Nephron (organoid): ENCODE results near the gene SLC4A2.

Experiments
- H3K27ac Mint-ChIP-seq, 3 experiments: 2 replicates each; pipeline ENCODE4 v1.8.0; 2020; ENCODE audit warnings: mixed read lengths in 3 of 3, mild to moderate bottlenecking in 2 of 3, moderate library complexity in 1 of 3
- H3K27me3 Mint-ChIP-seq: 2 replicates; pipeline ENCODE4 v1.8.0; 2021; ENCODE audit warnings: low read depth, mild to moderate bottlenecking, moderate library complexity, mixed read lengths
- H3K36me3 Mint-ChIP-seq: 2 replicates; pipeline ENCODE4 v1.8.0; 2020; ENCODE audit warnings: low read depth, mixed read lengths
- H3K4me1 Mint-ChIP-seq: 2 replicates; pipeline ENCODE4 v1.8.0; 2020; ENCODE audit warnings: mixed read lengths
- H3K4me3 Mint-ChIP-seq, 3 experiments: 2 replicates each; pipeline ENCODE4 v1.8.0; 2020; ENCODE audit warnings: mild to moderate bottlenecking in 3 of 3, mixed read lengths in 3 of 3, moderate library complexity in 2 of 3
- H3K9me3 Mint-ChIP-seq: 2 replicates; pipeline ENCODE4 v1.8.0; 2020; ENCODE audit warnings: mixed read lengths
- CTCF ChIP-seq, 3 experiments: fragments of 200-600 bp; sonication (generic); IDR thresholded peaks; one replicate each; pipeline ENCODE4 v1.5.0; 2021; ENCODE audit warnings: antibody characterized with exemption in 3 of 3; ENCODE audit not compliant: unreplicated experiment in 3 of 3

The SLC4A2 gene

GRCh38 chr7:151012031-151012692 is 47.2 kb upstream of the SLC4A2 start:
- Mint-ChIP-seq H3K27ac (peak overlapping the region; percentile 51 to 94 (median 65)), H3K27me3 (peaks cover 23% of the 10 kb centered on the region), H3K9me3 (no peaks in the 10 kb centered on the region), H3K4me1 (peaks cover 42% of the 10 kb centered on the region), H3K4me3 (peak overlapping the region; percentile 44 to 68 (median 67)), H3K36me3 (peaks cover 3% of the 10 kb centered on the region)
- no peak for TF ChIP-seq CTCF (IDR thresholded peaks at IDR 0.05; ENCODE audit: unreplicated experiment in 3 of 3)

- Mint-ChIP-seq H3K4me3 (peak overlapping the region; percentile 44 to 68 (median 64)), H3K36me3 (peaks cover 3% of the 10 kb centered on the region), H3K9me3 (no peaks in the 10 kb centered on the region), H3K27ac (peak overlapping the region; percentile 51 to 94 (median 57)), H3K27me3 (peaks cover 30% of the 10 kb centered on the region), H3K4me1 (peaks cover 45% of the 10 kb centered on the region)
- peak; percentile 52 to 59 (median 52) for TF ChIP-seq CTCF (IDR thresholded peaks at IDR 0.05; ENCODE audit: unreplicated experiment in 3 of 3)
Measured at GRCh38 chr7:151012911-151013347, 46.5 kb upstream of the SLC4A2 start.

- no peaks in the 10 kb centered on the region for H3K9me3 Mint-ChIP-seq
- H3K4me1 Mint-ChIP-seq, result peaks cover 45% of the 10 kb centered on the region
- no peak overlapping the region for H3K4me3 Mint-ChIP-seq
- no peak for TF ChIP-seq CTCF (IDR thresholded peaks at IDR 0.05; ENCODE audit: unreplicated experiment in 3 of 3)
- H3K36me3 Mint-ChIP-seq, result peaks cover 3% of the 10 kb centered on the region
- H3K27ac Mint-ChIP-seq, result no peak overlapping the region
- peaks cover 35% of the 10 kb centered on the region for H3K27me3 Mint-ChIP-seq
Measured at GRCh38 chr7:151013356-151013732, 46.0 kb upstream of the SLC4A2 start.

GRCh38 chr7:151013733-151014497 is 45.5 kb upstream of the SLC4A2 start:
- peak overlapping the region; percentile 48 to 60 (median 59) for H3K4me3 Mint-ChIP-seq
- peaks cover 37% of the 10 kb centered on the region for H3K27me3 Mint-ChIP-seq
- H3K36me3 Mint-ChIP-seq, result peaks cover 3% of the 10 kb centered on the region
- no peaks in the 10 kb centered on the region for H3K9me3 Mint-ChIP-seq
- peaks cover 45% of the 10 kb centered on the region for H3K4me1 Mint-ChIP-seq
- no peak for TF ChIP-seq CTCF (IDR thresholded peaks at IDR 0.05; ENCODE audit: unreplicated experiment in 3 of 3)
- H3K27ac Mint-ChIP-seq, result peak overlapping the region in 1 of 3 experiments; percentile 13

- no peak overlapping the region for H3K4me3 Mint-ChIP-seq
- no peaks in the 10 kb centered on the region for H3K9me3 Mint-ChIP-seq
- H3K4me1 Mint-ChIP-seq, result peaks cover 46% of the 10 kb centered on the region
- peaks cover 44% of the 10 kb centered on the region for H3K27me3 Mint-ChIP-seq
- H3K27ac Mint-ChIP-seq, result no peak overlapping the region
- no peak for TF ChIP-seq CTCF (IDR thresholded peaks at IDR 0.05; ENCODE audit: unreplicated experiment in 3 of 3)
- H3K36me3 Mint-ChIP-seq, result peaks cover 3% of the 10 kb centered on the region
Measured at GRCh38 chr7:151014950-151015349, 44.4 kb upstream of the SLC4A2 start.
